Measurements from ENCODE around the gene CBARP. TPM values are rescaled to one million over a fixed set of nuclear protein-coding genes. Genes with fewer than 3 reads are reported as not detected.

CBARP gene
- polyA plus RNA-seq, 1 experiment = 1.6 TPM

DNA sequence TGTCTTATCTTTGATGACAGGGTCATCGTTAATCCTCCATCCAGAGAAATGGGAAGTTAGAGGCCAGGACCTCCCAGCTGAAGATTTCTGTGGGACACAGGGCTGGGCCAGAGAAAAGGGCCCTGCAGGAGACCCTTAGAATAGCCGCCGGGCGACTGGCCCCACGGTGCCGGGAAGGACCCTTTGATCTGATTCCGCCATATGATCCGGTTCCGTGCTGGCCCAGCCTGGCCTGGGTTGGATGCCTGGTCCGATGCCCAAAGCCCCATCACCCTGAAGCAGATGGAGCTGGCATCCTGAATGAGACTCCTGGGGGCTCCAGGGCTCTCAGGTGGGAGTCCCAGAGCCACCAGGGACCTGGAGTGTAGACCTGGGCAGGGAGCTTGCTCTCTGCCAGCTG lies 38.3 kb downstream of the CBARP start:
- TF ChIP-seq, protein P1, sequence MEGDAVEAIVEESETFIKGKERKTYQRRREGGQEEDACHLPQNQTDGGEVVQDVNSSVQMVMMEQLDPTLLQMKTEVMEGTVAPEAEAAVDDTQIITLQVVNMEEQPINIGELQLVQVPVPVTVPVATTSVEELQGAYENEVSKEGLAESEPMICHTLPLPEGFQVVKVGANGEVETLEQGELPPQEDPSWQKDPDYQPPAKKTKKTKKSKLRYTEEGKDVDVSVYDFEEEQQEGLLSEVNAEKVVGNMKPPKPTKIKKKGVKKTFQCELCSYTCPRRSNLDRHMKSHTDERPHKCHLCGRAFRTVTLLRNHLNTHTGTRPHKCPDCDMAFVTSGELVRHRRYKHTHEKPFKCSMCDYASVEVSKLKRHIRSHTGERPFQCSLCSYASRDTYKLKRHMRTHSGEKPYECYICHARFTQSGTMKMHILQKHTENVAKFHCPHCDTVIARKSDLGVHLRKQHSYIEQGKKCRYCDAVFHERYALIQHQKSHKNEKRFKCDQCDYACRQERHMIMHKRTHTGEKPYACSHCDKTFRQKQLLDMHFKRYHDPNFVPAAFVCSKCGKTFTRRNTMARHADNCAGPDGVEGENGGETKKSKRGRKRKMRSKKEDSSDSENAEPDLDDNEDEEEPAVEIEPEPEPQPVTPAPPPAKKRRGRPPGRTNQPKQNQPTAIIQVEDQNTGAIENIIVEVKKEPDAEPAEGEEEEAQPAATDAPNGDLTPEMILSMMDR (IDR thresholded peaks at IDR 0.05; ENCODE audit: insufficient read depth, low read depth, low read length) = no peak
- ChIA-PET CTCF (interaction anchor here (1.6 to 3.1 kb wide), 3 partner anchors 45 to 180 kb away, joined by 4 to 17 read pairs (median 4); no protein-coding TSS in a partner anchor), POLR2A (no interaction called here)
- H3K27me3 ChIP-seq (ENCODE audit: control insufficient read depth, insufficient read depth, low read length) = no peaks in the 10 kb centered on the region
- no peak for DNase-seq (ENCODE audit: low read depth)
- no peaks in the 10 kb centered on the region for H3K36me3 ChIP-seq (ENCODE audit: control insufficient read depth, insufficient read depth, low read length)
- no peak overlapping the region for H3K4me3 ChIP-seq (ENCODE audit: low read depth, low read length)

DNA sequence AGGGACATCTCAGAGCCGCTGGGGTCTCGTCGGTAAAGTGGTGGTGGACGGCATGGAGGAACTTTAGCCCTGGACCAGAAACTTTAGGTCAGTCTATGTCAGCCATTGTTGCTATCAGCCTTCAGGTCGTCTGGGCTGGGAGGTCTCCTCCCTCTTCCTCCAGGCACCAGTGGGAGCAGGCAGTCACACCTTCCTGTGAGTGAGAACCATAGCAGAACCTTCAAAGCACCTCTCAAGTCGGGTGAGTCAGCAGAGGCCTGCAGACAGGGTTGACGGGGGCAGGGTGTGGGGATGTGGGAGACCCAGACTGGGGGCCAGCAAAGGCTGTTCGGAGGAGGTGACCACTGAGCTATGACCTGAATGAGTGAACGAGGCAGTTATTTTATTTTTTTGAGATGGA lies 48.4 kb downstream of the CBARP start:
- no peaks in the 10 kb centered on the region for H3K27me3 ChIP-seq (ENCODE audit: control insufficient read depth, insufficient read depth, low read length)
- ChIA-PET CTCF (no interaction called here), POLR2A (no interaction called here)
- no peak for DNase-seq (ENCODE audit: low read depth)
- no peak overlapping the region for H3K4me3 ChIP-seq (ENCODE audit: low read depth, low read length)
- TF ChIP-seq, protein P1 (IDR thresholded peaks at IDR 0.05; ENCODE audit: insufficient read depth, low read depth, low read length) = no peak
- no peaks in the 10 kb centered on the region for H3K36me3 ChIP-seq (ENCODE audit: control insufficient read depth, insufficient read depth, low read length)

DNA sequence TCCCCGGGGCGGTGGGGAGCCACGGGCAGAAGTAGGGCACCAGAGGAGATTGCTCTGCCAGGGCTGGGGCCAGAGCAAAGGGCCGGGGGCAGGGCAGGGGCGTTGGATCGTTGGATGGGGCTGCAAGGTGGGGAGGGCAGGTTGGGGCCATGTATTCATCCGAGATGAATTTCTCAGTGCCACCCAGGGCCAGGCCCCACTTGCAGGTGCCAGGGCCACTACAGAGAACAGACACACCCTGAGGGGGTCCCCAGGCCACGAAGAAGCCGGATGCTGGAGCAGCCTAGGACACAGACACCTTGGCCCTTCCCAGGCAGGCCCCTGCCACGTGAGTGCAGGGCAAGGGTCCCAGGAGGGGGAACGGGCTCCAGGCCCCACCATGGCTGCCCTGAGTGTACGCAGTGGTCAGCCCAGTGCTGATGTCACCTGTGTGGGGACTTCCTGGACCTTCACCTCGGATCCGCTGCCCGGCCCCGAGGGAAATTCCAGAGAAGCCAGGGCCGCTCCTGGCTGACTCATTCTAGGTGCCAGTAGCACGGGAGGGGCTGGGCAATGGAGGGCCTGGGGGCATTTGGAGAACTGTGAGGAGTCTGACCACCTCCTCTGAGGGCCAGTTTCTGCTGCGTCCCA lies 54.1 kb downstream of the CBARP start:
- TF ChIP-seq, protein P1 (IDR thresholded peaks at IDR 0.05; ENCODE audit: insufficient read depth, low read depth, low read length) = no peak
- CTCF ChIA-PET = no interaction called here
- Histone ChIP-seq H3K4me3 (ENCODE audit: low read depth, low read length) (no peak overlapping the region), H3K36me3 (ENCODE audit: control insufficient read depth, insufficient read depth, low read length) (no peaks in the 10 kb centered on the region), H3K27me3 (ENCODE audit: control insufficient read depth, insufficient read depth, low read length) (no peaks in the 10 kb centered on the region)
- no peak for DNase-seq (ENCODE audit: low read depth)
- POLR2A ChIA-PET = no interaction called here

DNA sequence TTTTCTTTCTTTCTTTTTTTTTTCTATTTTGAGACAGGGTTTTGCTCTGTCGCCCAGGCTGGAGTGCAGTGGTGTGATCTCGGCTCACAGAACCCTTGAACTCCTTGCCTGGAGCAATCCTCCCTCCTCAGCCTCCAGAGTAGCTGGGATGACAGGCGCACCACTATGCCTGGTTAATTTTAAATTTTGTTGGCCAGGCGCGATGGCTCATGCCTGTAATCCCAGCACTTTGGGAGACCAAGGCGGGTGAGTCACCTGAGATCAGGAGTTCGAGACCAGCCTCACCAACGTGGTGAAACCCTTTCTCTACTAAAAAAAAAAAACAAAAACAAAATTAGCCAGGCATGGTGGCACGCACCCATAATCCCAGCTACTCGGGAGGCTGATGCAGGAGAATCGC lies 55.1 kb downstream of the CBARP start:
- CTCF ChIA-PET = interaction anchor here (1.0 kb wide), 1 partner anchor 11 kb away, joined by 5 read pairs; no protein-coding TSS in a partner anchor

DNA sequence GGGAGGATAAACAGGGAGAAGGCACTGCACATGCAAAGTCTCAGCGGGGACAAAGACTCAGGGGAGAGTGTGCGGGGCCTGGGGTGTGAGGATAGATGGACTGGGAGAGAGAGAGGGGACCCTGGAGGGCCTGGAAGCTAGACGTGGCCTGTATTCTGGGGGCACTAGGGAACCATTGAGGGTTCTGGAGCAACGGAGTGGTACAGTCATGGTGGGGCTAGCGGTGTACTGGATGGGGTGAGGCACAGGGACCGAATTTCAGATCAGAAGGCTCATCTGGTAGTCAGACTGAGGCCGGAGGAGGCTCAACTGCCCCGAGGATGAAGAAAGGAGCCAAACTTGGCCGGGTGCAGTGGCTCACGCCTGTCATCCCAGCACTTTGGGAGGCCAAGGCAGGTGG lies 55.7 kb downstream of the CBARP start:
- POLR2A ChIA-PET = no interaction called here
- H3K36me3 ChIP-seq (ENCODE audit: control insufficient read depth, insufficient read depth, low read length) = no peaks in the 10 kb centered on the region
- H3K27me3 ChIP-seq (ENCODE audit: control insufficient read depth, insufficient read depth, low read length) = no peaks in the 10 kb centered on the region
- no peak for DNase-seq (ENCODE audit: low read depth)
- no peak overlapping the region for H3K4me3 ChIP-seq (ENCODE audit: low read depth, low read length)
- TF ChIP-seq, protein P1 (IDR thresholded peaks at IDR 0.05; ENCODE audit: insufficient read depth, low read depth, low read length) = no peak
- CTCF ChIA-PET = interaction anchor here (1.0 to 1.9 kb wide), 2 partner anchors 12 to 69 kb away, joined by 5 to 9 read pairs; no protein-coding TSS in a partner anchor

More for the DNA sequence above, 55.1 kb downstream of the CBARP start:
- no peak overlapping the region for H3K4me3 ChIP-seq (ENCODE audit: low read depth, low read length)
- H3K36me3 ChIP-seq (ENCODE audit: control insufficient read depth, insufficient read depth, low read length) = no peaks in the 10 kb centered on the region
- TF ChIP-seq, protein P1 (IDR thresholded peaks at IDR 0.05; ENCODE audit: insufficient read depth, low read depth, low read length) = no peak
- POLR2A ChIA-PET = no interaction called here
- no peaks in the 10 kb centered on the region for H3K27me3 ChIP-seq (ENCODE audit: control insufficient read depth, insufficient read depth, low read length)
- no peak for DNase-seq (ENCODE audit: low read depth)
